NCI-H2196 (cell line): ENCODE measurements around the gene AGBL4.

Source experiments
- DNase-seq: peaks from one replicate; lab custom pipeline; 2025; ENCODE audit not compliant: unreplicated experiment; lab: John Stamatoyannopoulos, UW

The AGBL4 gene

GRCh38 chr1:48953617-48954016 is 1070.1 kb downstream of the AGBL4 start:
- DNase-seq = no peak

- no peak for DNase-seq
These were observed 1075.2 kb downstream of the AGBL4 start for GRCh38 chr1:48948562-48948961.

GRCh38 chr1:48947761-48948537 is 1075.8 kb downstream of the AGBL4 start:
- no peak for DNase-seq

- DNase-seq = no peak
These were observed 1077.7 kb downstream of the AGBL4 start for GRCh38 chr1:48946070-48946469.

DNA sequence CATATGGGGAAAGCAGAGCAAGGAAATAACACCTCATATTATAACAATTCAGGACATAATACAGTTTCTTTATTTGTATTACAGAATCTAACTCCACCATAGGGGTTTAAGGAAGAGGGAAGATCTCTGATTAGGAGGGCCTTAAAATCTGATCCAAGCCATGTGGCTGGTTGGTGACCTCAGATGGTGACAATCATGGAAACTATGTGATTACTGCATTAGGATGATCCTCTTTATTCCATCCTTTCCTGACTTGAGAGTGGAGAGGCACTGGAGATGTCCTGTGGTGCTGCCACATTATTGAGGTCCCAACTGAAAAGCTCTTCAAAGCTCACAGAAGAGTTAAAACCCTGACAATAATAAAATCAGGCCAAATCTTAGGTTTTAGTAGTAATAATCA is 1078.9 kb downstream of the AGBL4 start:
- no peak for DNase-seq

DNA sequence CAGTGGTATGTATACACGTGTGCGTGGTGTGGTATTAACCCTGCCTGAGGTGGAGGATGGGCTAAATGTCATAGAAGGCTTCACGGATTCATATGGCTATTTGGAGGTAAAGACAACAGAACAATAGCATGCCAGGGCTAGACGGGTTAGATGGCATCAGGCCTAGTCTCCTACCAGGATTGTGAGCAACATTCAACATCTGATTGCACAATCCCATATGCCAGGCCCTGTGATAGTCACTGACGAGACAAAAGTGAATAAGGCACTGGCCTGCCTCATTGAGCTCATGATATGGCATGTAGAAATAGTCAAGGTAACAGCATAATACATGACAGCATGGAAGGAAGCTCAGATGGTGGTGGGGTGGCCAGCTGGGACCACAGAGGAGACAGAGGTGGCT is 1079.9 kb downstream of the AGBL4 start:
- DNase-seq = no peak

DNA sequence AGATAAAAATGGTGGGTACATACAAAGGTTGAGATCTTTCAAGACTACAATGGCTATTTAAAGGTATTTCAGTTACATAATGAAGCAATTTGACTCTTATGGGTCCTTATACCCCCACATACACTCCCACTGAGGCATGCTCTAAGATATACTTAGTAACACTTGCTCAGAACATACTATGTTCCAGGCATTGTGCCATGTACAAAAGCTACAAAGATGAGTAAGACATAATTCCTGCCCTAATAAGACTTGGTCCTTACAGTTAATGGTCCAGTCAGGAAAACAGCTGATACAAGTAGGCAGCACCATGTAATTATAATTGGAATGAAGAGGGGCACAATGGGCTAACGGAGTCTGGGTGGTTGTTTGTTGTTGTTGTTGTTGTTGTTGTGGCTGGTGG is 1080.4 kb downstream of the AGBL4 start:
- no peak for DNase-seq

DNA sequence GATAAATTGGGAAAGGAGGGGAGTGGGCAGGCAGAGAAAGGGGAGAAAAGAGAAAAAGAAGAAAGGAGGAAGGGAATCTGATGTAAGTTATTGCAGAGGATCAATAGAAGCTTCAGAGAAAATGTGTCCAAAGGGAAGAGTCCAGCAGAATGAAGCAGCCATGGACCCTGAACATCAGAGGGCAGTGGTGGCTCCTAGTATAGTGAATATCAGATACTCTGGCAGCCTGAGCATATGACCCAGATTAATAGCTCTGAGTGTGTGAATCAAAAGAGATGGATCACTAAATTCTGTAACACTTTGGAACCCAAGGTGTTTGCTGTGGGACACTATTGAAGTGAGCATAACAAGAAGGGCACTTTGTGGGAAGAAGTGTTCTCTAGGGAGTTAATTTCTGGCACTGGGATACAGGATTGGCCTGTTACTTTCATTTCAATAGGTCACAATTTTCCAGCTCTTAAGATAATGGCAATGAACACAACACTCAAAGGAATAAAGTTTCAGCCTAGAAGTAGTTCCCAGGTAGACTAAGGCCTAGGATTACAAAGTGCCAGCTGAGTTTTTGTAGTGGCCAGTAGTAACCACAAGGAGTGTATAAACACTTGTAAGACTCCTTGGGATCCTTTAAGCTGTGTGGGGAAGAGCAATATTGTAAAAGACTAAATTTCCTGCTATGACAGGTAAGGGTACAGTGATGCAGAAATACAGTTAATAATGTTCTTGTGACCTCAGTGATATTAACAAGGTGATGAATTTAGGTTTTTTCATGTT is 1082.6 kb downstream of the AGBL4 start:
- DNase-seq = no peak

GRCh38 chr1:48940354-48940753 is 1083.4 kb downstream of the AGBL4 start:
- DNase-seq = no peak

DNA sequence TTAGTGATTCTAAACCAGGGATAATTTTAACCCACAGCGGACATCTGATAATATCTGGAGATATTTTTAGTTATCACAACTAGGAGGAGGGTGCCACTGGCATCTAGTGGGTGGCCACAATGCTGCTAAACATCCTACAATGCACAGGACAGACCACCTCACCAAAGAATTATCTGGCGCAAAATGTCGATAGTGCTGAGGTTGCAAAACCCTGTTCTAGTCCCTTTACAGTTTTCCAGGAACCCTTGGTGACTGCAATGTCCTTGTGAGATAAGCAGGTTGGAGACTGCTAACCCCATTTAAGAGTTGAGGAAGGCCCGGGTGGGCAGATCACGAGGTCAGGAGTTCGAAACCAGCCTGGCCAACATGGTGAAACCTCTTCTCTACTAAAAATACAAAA is 1083.9 kb downstream of the AGBL4 start:
- DNase-seq = no peak

GRCh38 chr1:48939042-48939441 is 1084.7 kb downstream of the AGBL4 start:
- no peak for DNase-seq

DNA sequence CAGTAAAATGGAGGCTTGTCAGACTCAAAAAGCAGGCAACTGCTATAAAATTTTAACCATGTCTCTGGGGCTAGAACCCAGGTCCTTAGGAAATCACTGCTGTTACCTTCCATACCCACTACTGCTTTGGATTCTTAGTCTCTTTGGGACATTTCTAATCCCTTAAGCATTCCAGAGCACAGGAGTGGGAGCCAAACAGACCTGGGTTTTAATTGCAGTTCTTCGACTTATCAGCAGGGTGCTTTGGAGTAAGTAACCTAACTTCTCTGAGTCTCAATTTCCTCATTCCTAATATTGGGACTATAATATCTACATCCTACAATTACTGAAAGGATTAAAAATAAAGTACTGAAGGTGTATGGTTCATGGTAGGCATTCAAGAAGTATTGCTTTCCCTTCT is 1086.0 kb downstream of the AGBL4 start:
- no peak for DNase-seq

- no peak for DNase-seq
These were observed 1087.3 kb downstream of the AGBL4 start for GRCh38 chr1:48936436-48936835.

DNA sequence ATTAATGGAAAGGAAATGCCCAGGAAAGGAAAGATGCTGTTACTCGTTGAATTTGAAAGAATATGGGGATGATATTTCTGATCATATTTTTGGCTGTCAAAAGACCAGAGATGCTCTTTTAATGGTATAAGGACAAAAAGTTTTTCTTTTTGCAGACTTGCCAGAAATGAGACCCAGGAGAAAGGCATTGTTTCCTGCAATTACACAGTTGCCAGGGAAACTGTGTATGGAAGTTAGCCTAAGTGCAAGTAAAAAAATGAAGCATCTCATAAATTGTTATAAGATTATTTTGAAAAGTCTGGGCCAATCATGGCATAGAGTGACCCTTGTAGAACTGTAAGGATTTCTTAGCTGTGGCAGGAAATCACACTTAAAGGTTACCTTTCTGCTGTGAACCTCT is 1091.4 kb downstream of the AGBL4 start:
- no peak for DNase-seq

DNA sequence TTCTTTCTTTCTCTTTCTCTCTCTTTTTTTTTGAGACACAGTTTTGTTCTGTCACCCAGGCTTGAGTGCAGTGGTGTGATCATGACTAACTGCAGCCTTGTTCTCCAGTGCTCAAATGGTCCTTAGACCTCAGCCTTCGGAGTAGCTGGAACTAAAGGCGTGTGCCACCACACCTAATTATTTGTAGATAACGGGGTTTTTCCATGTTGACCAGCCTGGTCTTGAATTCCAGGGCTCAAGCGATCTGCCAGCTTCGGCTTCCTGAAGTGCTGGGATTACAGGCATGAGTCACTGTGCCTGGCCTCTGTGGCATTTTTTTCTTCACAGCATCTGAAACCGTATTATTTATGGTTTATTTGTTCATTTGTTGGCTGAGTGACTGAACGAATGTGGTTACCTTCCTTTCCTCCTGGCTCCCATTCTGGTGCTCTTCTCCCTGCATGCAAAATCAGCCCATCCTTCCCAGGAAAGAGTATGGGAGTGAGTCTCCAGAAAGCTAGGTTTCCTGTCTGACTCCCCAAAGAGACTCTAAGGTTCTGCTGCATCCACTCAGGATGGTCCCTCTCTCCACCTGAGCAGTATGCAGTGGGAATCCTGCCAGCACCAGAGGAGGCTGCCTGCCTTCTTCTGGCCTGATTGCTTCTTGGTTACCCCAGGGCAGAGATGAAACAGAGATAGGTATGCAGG is 1092.1 kb downstream of the AGBL4 start:
- peak; percentile 23 for DNase-seq

DNA sequence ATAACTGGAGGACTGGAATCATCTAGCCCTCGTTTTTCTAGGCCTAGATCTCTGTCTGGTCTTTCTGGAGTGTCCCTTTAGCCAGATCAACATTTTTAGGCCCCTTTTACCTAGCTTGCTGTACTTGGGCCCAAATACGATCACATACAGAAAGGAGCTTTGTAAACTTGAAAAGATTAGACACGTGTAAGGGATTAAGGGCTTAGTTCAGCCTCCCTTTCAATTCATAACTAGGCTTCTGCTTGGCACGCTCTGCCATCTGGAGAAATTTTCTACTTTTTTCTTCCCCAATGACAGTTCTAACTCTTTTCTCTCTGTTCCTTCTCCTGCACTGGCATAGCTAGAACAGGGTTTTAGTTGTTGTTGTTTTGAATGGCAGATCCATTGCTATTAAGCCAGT is 1093.7 kb downstream of the AGBL4 start:
- no peak for DNase-seq

DNA sequence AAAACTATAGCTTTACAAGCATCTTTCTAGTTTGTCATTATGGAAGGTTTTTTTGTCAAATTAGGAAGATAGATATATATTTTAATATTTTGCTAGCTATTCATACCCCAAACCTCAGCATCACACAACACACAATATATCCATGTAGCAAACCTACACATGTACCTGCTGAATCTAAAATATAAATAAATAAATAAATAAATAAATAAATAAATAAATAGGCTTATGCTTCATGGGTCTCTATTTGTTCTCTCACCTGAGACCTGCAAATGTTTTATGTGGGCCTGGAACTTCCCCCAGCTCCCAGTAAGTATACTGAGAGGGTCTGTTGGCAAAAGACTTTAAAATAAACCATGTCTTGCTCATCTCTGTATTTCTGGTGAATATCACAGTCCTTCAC is 1099.7 kb downstream of the AGBL4 start:
- DNase-seq = no peak

DNA sequence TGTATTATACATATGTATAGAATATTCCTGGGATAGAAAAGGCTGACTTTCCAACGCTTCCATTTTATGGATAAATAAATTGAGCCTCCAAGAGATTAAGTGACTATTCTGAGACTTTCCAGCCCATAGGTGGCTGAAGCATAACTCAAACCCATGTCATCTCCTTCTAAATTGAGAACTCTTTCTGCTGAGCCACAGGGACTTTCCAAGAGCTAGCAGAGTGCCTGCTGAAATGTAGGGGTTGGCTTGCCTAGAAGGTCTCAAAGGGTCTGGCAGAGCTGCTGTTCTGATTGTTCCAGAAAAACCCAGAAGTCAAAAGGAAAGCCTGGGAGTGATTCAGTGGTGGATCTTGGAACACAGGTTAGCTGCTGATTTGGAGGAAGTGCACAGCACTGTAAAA is 1100.6 kb downstream of the AGBL4 start:
- no peak for DNase-seq

DNA sequence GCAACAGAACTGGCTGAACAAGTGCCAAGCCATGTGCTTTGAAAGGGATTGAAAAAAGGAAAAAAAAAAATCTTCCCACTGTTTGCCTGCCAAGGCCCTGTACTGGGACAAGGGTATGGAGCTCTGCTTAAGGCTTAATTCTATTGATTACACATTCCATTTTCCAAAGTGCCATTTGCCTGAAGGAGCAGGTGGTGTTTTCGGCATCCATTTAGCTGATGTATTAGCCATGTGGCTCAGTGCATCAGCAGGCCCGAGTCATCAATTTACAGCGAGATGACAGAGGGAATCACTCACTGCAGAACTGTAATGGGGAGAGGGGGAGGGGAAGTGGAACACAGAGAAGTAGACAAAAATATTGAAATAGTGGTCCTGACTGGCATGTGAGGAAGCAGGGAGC is 1102.9 kb downstream of the AGBL4 start:
- DNase-seq = no peak

DNA sequence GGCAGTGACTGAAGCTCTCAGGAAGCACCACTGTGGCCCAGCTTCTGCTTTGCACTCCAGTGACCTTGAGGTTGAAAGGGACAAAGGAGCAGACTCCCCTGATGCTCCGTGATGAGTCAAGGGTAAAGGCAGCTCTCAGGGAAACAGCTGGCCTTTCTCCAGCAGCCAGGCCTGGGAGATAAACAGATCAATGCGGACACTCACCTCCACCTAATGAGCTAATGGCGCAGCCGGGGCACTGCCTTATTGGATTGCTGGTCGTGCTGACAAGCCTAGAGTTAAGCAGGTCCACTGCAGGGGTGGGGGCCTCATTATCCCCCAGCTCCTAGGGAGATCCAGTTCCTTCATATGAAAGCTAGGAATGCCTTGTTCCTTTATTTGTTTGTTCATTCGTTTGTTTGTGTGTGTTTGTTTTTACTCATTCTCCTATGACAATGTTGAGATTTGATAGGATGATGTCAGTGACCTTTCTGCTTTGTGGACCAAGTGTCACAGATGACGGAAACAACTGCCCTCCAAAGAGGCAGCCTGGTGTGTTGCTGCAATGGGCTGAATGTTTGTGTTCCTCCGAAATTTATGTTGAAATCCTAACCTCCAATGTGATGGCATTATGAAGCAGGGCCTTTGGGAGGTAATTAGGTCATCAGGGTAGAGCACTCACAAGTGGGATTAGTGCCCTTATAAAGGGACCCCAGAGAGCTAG is 1105.7 kb downstream of the AGBL4 start:
- peak; percentile 6 for DNase-seq

DNA sequence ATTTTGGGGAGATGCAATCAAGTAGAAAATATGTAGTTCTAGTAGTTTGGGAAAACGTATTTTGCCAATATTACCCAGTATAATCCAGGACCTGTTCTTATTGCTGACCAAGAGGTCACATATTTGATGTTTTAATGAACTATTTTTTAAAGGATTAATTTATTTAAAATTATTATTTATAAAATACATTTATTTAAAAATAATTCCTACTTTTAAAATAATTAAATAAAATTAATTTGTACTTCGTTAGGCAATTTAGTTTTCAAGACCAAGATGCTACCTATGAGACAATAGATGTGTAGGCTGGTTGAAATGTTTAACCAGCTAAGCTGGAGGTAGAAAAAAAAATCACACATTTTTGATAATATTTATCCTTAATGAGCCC is 1106.7 kb downstream of the AGBL4 start:
- no peak for DNase-seq
